HL-60 (cell line): ENCODE results near the gene HPD.

ENCODE experiments used
- CTCF ChIP-seq: IDR thresholded peaks from one replicate; pipeline ENCODE4 v1.5.1; 2011; ENCODE audit warnings: low read length, control low read depth, inconsistent platforms; ENCODE audit not compliant: insufficient read depth
- GABPA ChIP-seq: IDR thresholded peaks from 2 replicates; pipeline ENCODE4 v1.6.1; 2012; ENCODE audit warnings: low read depth
- POLR2AphosphoS5 ChIP-seq: IDR thresholded peaks from 2 replicates; pipeline ENCODE4 v1.6.1; 2012; ENCODE audit warnings: low read depth
- REST ChIP-seq: IDR thresholded peaks from 2 replicates; pipeline ENCODE4 v1.6.1; 2012; ENCODE audit warnings: low read depth; ENCODE audit not compliant: insufficient replicate concordance

- TF ChIP-seq CTCF (no peak), REST (no peak), POLR2AphosphoS5 (no peak), GABPA (no peak)
Observed at GRCh38 chr12:121806546-121807423, 51.9 kb downstream of the HPD start.
